ENCODE measurements around the gene NMU.
"Not testable (repeated sequence)": the region's sequence is repeated elsewhere in the genome, so short reads cannot be mapped to it uniquely, and the experiment has no call there.

NMU gene

DNA sequence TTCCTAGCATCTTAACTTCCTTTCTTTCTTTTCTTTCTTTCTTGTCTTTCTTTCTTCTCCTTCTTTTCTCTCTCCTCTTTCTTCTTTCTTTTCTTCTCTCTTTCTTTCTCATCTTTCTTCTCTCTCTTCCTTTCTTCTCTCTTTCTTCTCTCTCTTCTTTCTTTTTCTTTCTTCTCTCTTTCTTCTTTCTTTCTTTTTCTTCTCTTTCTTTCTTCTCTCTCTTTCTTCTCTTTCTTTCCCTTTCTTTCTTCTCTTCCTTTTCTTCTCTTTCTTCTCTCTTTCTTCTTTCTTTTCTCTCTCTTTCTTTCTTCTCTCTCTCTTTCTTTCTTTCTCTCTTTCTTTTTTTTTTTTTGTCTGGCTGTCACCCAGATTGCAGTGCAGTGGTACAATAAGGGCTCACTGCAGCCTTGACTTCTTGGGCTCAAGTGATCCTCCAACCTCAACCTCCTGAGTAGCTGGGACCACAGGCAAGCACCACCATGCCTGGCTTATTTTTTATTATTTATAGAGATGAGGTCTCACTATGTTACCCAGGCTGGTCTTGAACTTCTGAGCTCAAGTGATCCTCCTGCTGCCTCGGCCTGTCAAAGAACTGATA is 17.5 kb downstream of the NMU start:
- no peak for DNase-seq

DNA sequence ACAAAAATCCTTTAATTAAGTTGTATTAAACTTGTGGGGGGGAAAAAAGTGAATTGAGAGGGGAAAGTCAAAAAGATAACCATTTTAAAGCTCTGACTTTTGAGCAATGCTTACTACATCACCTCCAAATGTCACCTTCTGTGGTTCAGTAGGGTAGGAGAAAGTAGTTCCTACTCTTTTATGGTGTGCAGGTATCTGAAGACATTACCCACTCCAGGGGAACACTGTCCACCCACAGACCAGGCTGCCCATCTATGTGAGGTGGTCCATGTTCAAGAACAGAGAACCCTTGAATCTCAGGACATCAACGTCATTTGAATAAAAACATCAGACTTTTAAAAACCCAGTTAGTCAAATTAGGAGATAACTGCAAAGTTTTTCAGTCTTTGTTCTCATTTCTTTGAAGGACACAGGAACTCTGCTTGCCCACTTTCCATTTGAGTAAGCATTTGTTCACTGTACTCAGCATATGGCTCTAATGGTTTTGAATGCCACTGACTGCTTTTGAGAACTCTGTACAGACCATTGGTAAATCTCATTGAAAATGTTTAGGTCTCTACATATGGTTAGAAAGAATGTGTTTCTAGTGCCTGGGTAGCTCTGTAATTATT is 18.4 kb downstream of the NMU start:
- no peak for DNase-seq

- DNase-seq, result no peak
Measured at GRCh38 chr4:55615008-55615407, 21.1 kb downstream of the NMU start.

- no peak for DNase-seq
Measured at GRCh38 chr4:55613621-55614020, 22.5 kb downstream of the NMU start.

DNA sequence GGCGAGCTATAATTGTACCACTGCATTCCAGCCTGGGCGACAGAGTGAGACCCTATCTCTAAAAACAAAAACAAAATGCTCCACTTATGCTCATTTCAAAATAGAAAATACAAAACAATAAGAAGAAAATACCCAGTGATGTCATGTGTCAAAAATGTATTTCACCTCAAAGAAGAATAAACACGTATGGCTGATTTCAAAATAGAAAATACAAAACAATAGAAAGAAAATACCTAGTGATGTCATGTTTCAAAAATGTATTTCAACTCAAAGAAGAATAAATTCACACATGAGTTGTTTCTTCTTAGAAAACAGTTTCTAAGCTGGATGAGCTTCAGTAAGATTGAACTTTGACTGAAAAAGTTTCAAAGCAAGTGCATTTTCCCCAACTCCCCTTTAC is 23.8 kb downstream of the NMU start:
- DNase-seq, result no peak

DNA sequence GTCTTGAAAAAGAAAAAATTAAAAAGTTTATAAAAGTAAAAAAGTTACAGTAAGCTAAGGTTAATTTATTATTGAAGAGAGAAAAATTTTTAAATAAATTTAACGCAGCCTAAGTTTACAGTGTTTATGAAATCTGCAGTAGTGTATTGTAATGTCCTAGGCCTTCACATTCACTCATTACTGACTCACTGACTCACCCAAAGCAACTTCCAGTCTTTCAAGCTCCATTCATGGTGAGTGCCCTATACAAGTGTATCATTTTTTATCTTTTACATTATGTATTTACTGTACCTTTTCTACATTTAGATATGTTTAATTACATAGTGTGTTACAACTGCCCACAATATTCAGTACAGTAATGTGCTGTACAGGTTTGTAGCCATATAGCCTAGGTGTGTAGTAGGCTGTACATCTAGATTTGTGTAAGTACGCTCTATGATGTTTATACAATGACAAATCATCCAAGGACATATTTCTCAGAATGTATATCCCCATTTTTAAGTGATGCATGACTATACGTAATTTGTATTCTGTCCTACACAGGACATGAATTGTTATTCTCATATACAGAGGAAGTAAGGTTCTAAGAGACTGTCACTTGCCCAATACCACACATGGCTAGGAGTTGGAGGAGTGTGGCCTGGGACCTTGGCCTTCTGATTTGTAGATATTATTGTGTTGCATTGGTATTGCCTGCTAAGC is 24.6 kb downstream of the NMU start:
- DNase-seq, result no peak

GRCh38 chr4:55610381-55610780 is 25.7 kb downstream of the NMU start:
- no peak for DNase-seq

GRCh38 chr4:55609393-55609866 is 26.7 kb downstream of the NMU start:
- DNase-seq, result no peak

GRCh38 chr4:55608591-55608990 is 27.5 kb downstream of the NMU start:
- DNase-seq, result no peak

- no peak for DNase-seq
Measured at GRCh38 chr4:55604996-55605395, 31.1 kb downstream of the NMU start.

GRCh38 chr4:55600640-55601039 is 35.5 kb downstream of the NMU start:
- no peak for DNase-seq

GRCh38 chr4:55598641-55599040 is 37.5 kb downstream of the NMU start:
- DNase-seq, result no peak

GRCh38 chr4:55592014-55592413 is 44.1 kb downstream of the NMU start, which contains the start of gene PDCL2:
Gene PDCL2, minus strand, starts transcription at chr4:55592245. Its CDS starts 136 bp downstream, at chr4:55592109.
- no peak for DNase-seq

DNA sequence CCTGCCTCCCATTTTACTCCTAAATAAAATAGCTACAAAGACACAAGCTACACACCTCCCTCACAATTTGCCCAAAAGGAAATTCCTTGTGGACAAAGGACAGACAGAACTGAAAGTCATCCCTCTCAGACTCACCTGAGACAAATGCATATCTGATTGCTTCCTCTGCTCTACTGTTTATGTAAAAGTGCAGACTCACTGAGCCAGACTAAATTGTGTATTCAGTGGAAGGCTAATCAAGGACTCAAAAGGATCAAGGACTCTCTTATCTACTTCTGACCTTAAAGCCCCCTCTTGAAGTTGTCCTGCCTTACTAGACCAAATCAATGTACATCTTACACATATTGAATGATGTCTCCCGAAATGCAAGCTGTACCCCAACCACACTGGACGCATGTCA is 47.9 kb downstream of the NMU start:
- no peak for DNase-seq

- DNase-seq, result not testable (repeated sequence)
Measured at GRCh38 chr4:55582773-55583172, 53.3 kb downstream of the NMU start.

GRCh38 chr4:55578341-55579010 is 57.6 kb downstream of the NMU start:
- no peak for DNase-seq

DNA sequence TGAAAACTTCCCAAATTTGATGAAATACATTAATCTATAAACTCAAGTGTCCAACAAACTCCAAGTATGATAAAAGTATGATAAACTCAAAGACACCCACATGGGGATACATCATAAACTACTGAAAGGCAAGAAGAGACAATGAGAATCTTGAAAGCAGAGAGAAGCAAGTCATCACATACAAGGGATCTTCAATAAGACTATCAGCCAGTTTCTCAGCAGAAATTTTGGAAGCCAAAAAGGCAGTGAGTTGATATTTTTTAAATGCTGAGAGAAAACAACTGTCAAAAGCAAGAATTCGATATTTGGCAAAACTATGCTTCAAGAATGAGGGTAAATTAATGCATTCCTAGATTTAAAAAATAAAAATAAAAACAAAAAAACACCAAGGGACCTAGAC is 60.6 kb downstream of the NMU start:
- no peak for DNase-seq

- no peak for DNase-seq
Measured at GRCh38 chr4:55574252-55574651, 61.8 kb downstream of the NMU start.

- no peak for DNase-seq
Measured at GRCh38 chr4:55571806-55572205, 64.3 kb downstream of the NMU start.

GRCh38 chr4:55568905-55569504 is 67.1 kb downstream of the NMU start:
- no peak for DNase-seq

GRCh38 chr4:55561889-55562288 is 74.2 kb downstream of the NMU start:
- DNase-seq, result no peak

GRCh38 chr4:55560096-55560495 is 76.0 kb downstream of the NMU start:
- no peak for DNase-seq

GRCh38 chr4:55554453-55555030 is 81.6 kb downstream of the NMU start:
- DNase-seq, result no peak

Measured in activated CD4-positive, CD25-positive, alpha-beta regulatory T cell treated with anti-CD3 and anti-CD28 coated beads, Interleukin-2, amount 50 U/mL, for 72 hours (primary cell).